IMR-90 (cell line): ENCODE results near the gene ZNF606. TPM values are rescaled to one million over a fixed set of nuclear protein-coding genes. Genes with fewer than 3 reads are reported as not detected.

ENCODE experiments used
- ATAC-seq: fragments of 200-7000 bp; cut with Tn5 transposase; 2 replicates; pipeline ENCODE4 v1.9.1; 2020; ENCODE audit warnings: low read depth, mild to moderate bottlenecking, moderate library complexity
- BruUV-seq: library from RNA; stranded (reverse); fragments of 400-500 nt; replicated peaks from 2 replicates; lab custom pipeline; 2021; lab: Mats Ljungman, UMichigan
- CTCF ChIA-PET: fragments of 300-600 bp; formaldehyde crosslinking; extraction: SDS; loops from one replicate; lab custom pipeline; 2021; ENCODE audit warnings: antibody characterized with exemption; lab: Yijun Ruan, JAX
- POLR2A ChIA-PET: fragments of 300-600 bp; sonication (Branson Sonifier 250); formaldehyde crosslinking; loops from one replicate; lab custom pipeline; 2022; ENCODE audit warnings: antibody characterized with exemption; ENCODE audit not compliant: unreplicated experiment; lab: Charles Lee
- DNase-seq: peaks from one replicate; pipeline ENCODE4 v3.0.0; 2013
- H2AFZ ChIP-seq: replicated peaks from 2 replicates; pipeline ENCODE3; 2013; ENCODE audit warnings: low read length, mild to moderate bottlenecking; ENCODE audit not compliant: poor library complexity
- H2AK5ac ChIP-seq: 2 replicates; pipeline ENCODE4 v1.6.1; 2013; ENCODE audit warnings: low read depth, low read length, inconsistent platforms
- H2AK9ac ChIP-seq: replicated peaks from 2 replicates; pipeline ENCODE3; 2013; ENCODE audit warnings: mild to moderate bottlenecking, low read depth, low read length, moderate library complexity; ENCODE audit not compliant: poor library complexity
- H2BK120ac ChIP-seq: 2 replicates; pipeline ENCODE4 v1.6.1; 2013; ENCODE audit warnings: low read depth, low read length, inconsistent platforms
- H2BK15ac ChIP-seq: 3 replicates; pipeline ENCODE4 v1.6.1; 2013; ENCODE audit warnings: low read depth, low read length, inconsistent platforms
- H2BK20ac ChIP-seq: 2 replicates; pipeline ENCODE4 v1.6.1; 2013; ENCODE audit warnings: low read depth, mild to moderate bottlenecking, inconsistent platforms, low read length, moderate library complexity
- H2BK5ac ChIP-seq: 2 replicates; pipeline ENCODE4 v1.6.1; 2013; ENCODE audit warnings: mild to moderate bottlenecking, low read depth, low read length, inconsistent platforms; ENCODE audit not compliant: poor library complexity, severe bottlenecking
- H3K14ac ChIP-seq: replicated peaks from 2 replicates; pipeline ENCODE4 v1.6.1; 2013; ENCODE audit warnings: low read depth, low read length, inconsistent platforms
- H3K18ac ChIP-seq: 2 replicates; pipeline ENCODE4 v1.6.1; 2013; ENCODE audit warnings: low read depth, low read length, control low read depth
- H3K23ac ChIP-seq: 2 replicates; pipeline ENCODE4 v1.6.1; 2013; ENCODE audit warnings: low read depth, low read length, inconsistent platforms
- H3K27ac ChIP-seq: 2 replicates; pipeline ENCODE4 v1.5.1; 2013; ENCODE audit warnings: mild to moderate bottlenecking, control low read depth, low read length; ENCODE audit not compliant: insufficient read depth
- H3K27me3 ChIP-seq: 2 replicates; pipeline ENCODE4 v1.6.1; 2013; ENCODE audit warnings: low read length; ENCODE audit not compliant: control insufficient read depth, insufficient read depth
- H3K36me3 ChIP-seq: 2 replicates; pipeline ENCODE4 v1.6.1; 2013; ENCODE audit warnings: low read length, mixed read lengths; ENCODE audit not compliant: control insufficient read depth, insufficient read depth
- H3K4ac ChIP-seq: 2 replicates; pipeline ENCODE4 v1.6.1; 2013; ENCODE audit warnings: low read depth, low read length, inconsistent platforms
- H3K4me1 ChIP-seq: 2 replicates; pipeline ENCODE4 v1.6.1; 2013; ENCODE audit warnings: low read length, mixed read lengths; ENCODE audit not compliant: control insufficient read depth, insufficient read depth
- H3K4me2 ChIP-seq: 2 replicates; pipeline ENCODE4 v1.6.1; 2013; ENCODE audit warnings: low read depth, mild to moderate bottlenecking, control low read depth, low read length, moderate library complexity
- H3K4me3 ChIP-seq: 2 replicates; pipeline ENCODE4 v1.5.1; 2013; ENCODE audit warnings: low read depth, mild to moderate bottlenecking, control low read depth, low read length, moderate library complexity; ENCODE audit not compliant: insufficient read depth
- H3K56ac ChIP-seq: 2 replicates; pipeline ENCODE4 v1.6.1; 2013; ENCODE audit warnings: low read length, inconsistent platforms; ENCODE audit not compliant: insufficient read depth; ENCODE audit errors: extremely low read depth
- H3K79me1 ChIP-seq, 2 experiments: 2 replicates each; pipeline ENCODE4 v1.6.1; 2013; ENCODE audit warnings: low read length in 2 of 2, inconsistent platforms in 1 of 2, low read depth in 1 of 2
- H3K9ac ChIP-seq: 2 replicates; pipeline ENCODE4 v1.6.1; 2013; ENCODE audit warnings: low read depth, low read length, control low read depth
- H3K9me1 ChIP-seq: 2 replicates; pipeline ENCODE4 v1.6.1; 2013; ENCODE audit warnings: low read length, inconsistent platforms; ENCODE audit not compliant: insufficient read depth
- H3K9me3 ChIP-seq: 2 replicates; pipeline ENCODE4 v1.6.1; 2013; ENCODE audit warnings: low read length; ENCODE audit not compliant: control insufficient read depth, insufficient read depth
- H4K20me1 ChIP-seq: 2 replicates; pipeline ENCODE4 v1.6.1; 2013; ENCODE audit warnings: low read length, inconsistent platforms; ENCODE audit not compliant: insufficient read depth
- H4K5ac ChIP-seq: 2 replicates; pipeline ENCODE4 v1.6.1; 2013; ENCODE audit warnings: mild to moderate bottlenecking, low read depth, low read length, control low read depth
- H4K8ac ChIP-seq, 2 experiments: 2 replicates each; pipeline ENCODE4 v1.6.1; 2013; ENCODE audit warnings: low read depth in 2 of 2, low read length in 2 of 2, control low read depth in 1 of 2, inconsistent platforms in 1 of 2
- H4K91ac ChIP-seq: 2 replicates; pipeline ENCODE4 v1.6.1; 2013; ENCODE audit warnings: low read depth, low read length, inconsistent platforms; ENCODE audit not compliant: insufficient read depth
- BHLHE40 ChIP-seq: fragments of 150-350 bp; IDR thresholded peaks from 2 replicates; pipeline ENCODE4 v1.6.1; 2016; ENCODE audit warnings: mild to moderate bottlenecking, low read depth, low read length
- CHD1 ChIP-seq: IDR thresholded peaks from 2 replicates; pipeline ENCODE4 v1.6.1; 2012; ENCODE audit warnings: low read depth, low read length, improper control_type of control experiment
- MAFK ChIP-seq: IDR thresholded peaks from 2 replicates; pipeline ENCODE4 v1.6.1; 2012; ENCODE audit warnings: low read depth, low read length, improper control_type of control experiment
- MAZ ChIP-seq: IDR thresholded peaks from 2 replicates; pipeline ENCODE4 v1.6.1; 2012; ENCODE audit warnings: low read depth, mild to moderate bottlenecking, low read length, improper control_type of control experiment, moderate library complexity, borderline replicate concordance
- MXI1 ChIP-seq: IDR thresholded peaks from 2 replicates; pipeline ENCODE4 v1.6.1; 2012; ENCODE audit warnings: low read depth, mild to moderate bottlenecking, low read length, moderate library complexity, borderline replicate concordance
- NFE2L2 ChIP-seq: fragments of 150-350 bp; IDR thresholded peaks from 2 replicates; pipeline ENCODE4 v1.6.1; 2016; ENCODE audit warnings: low read depth, mild to moderate bottlenecking, low read length
- RCOR1 ChIP-seq: IDR thresholded peaks from 2 replicates; pipeline ENCODE4 v1.6.1; 2012; ENCODE audit warnings: mild to moderate bottlenecking, low read length, improper control_type of control experiment; ENCODE audit not compliant: insufficient replicate concordance
- RFX5 ChIP-seq: IDR thresholded peaks from 2 replicates; pipeline ENCODE4 v1.8.0; 2012; ENCODE audit warnings: low read depth, mild to moderate bottlenecking, low read length, moderate library complexity
- WGBS, 2 experiments: methylation state at CpG; one replicate each; pipeline versions ENCODE4 v1.1.5 to v1.1.7; 2013; ENCODE audit warnings: missing lambda C conversion rate in 2 of 2; ENCODE audit not compliant: insufficient read length in 1 of 2; ENCODE audit errors: extremely low coverage in 2 of 2; 5-methylcytosine and 5-hydroxymethylcytosine counted together
- dilution Hi-C: fragments of 300-500 bp; cut with HindIII; formaldehyde crosslinking; loops from one replicate; pipeline ENCODE4 v1.14.3; 2018; ENCODE audit warnings: low sequenced_read_pairs; ENCODE audit not compliant: unreplicated experiment
- in situ Hi-C: fragments of 300-500 bp; cut with MboI; formaldehyde crosslinking; loops from 3 replicates; pipeline ENCODE4 v1.14.3; 2019; ENCODE audit warnings: low sequenced_read_pairs, inconsistent platforms, mixed read lengths
- intact Hi-C: fragments of 100-400 bp; cut with micrococcal nuclease; formaldehyde crosslinking; loops from 2 replicates; pipeline ENCODE4 v1.10.0; 2022
- polyA plus RNA-seq, 3 experiments: library from polyadenylated mRNA; depleted of rRNA; stranded (reverse); fragments of >200 nt; gene quantifications; 2 replicates each; pipeline ENCODE4 v1.2.3, GENCODE V29; 2012; ENCODE audit warnings: low replicate concordance in 1 of 3
- total RNA-seq: library from RNA; depleted of rRNA; stranded (reverse); fragments of >200 nt; gene quantifications from 2 replicates; pipeline ENCODE4 v1.2.3, GENCODE V29; 2012
- TF ChIP-seq, protein P1 (sequence below): fragments of 150-350 bp; IDR thresholded peaks from 2 replicates; pipeline ENCODE4 v1.6.1; 2017; ENCODE audit warnings: mild to moderate bottlenecking, antibody characterized with exemption, low read length, low read depth
- TF ChIP-seq, protein P2 (sequence below): conservative IDR thresholded peaks from 2 replicates; pipeline ENCODE4 v1.5.1; 2012; ENCODE audit warnings: mild to moderate bottlenecking, low read depth, low read length, improper control_type of control experiment

The ZNF606 gene
- total and polyA plus RNA-seq, 2 of the 4 experiments (the other 2 are of a cell fraction) = 4.3 to 9.0 TPM

DNA sequence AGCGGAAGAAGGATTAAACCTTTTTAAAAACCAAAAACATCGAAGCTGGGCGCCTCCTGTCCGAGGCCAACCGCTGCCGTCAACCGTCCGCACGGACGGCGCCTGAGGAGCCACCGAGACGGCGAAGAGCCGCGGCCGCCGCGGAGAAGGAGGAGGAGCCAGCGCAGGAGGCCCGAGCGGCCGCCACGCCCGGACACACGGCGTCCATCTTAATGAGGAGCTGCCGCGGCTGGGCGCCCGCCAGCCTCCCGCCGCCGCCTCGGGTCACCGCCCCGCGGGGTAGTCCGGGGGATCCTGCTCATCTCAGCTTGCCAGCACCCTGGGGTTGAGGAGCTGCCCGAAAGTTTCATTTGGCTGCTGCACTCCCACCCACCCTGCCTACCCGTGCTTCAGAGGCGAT is 41.8 kb upstream of the ZNF606 start:
- Histone ChIP-seq H3K4ac (no peak overlapping the region), H4K5ac (no peak overlapping the region), H3K9me1 (no peaks in the 10 kb centered on the region), H2AK5ac (no peak overlapping the region), H4K20me1 (no peaks in the 10 kb centered on the region), H2BK15ac (no peak overlapping the region), H3K9ac (no peak overlapping the region), H3K27ac (no peak overlapping the region), H4K91ac (no peak overlapping the region), H3K56ac (no peak overlapping the region), H3K9me3 (peaks cover 72% of the 10 kb centered on the region), H2AK9ac (no peak overlapping the region), H3K4me2 (no peak overlapping the region), H3K36me3 (no peaks in the 10 kb centered on the region), H4K8ac (no peak overlapping the region), H2BK120ac (no peak overlapping the region), H2AFZ (no peak overlapping the region), H3K79me1 (no peaks in the 10 kb centered on the region), H3K18ac (no peak overlapping the region), H3K14ac (no peak overlapping the region), H2BK5ac (no peak overlapping the region), H3K4me3 (no peak overlapping the region), H2BK20ac (no peak overlapping the region), H3K23ac (no peak overlapping the region), H3K4me1 (no peaks in the 10 kb centered on the region), H3K27me3 (no peaks in the 10 kb centered on the region)
- no peak for ATAC-seq
- DNase-seq = no peak
- dilution Hi-C loops = no loop called here
- TF ChIP-seq NFE2L2 (no peak), RCOR1 (no peak), MXI1 (no peak), BHLHE40 (no peak), CHD1 (no peak), RFX5 (no peak), MAFK (no peak), MAZ (no peak)
- TF ChIP-seq, protein P1, sequence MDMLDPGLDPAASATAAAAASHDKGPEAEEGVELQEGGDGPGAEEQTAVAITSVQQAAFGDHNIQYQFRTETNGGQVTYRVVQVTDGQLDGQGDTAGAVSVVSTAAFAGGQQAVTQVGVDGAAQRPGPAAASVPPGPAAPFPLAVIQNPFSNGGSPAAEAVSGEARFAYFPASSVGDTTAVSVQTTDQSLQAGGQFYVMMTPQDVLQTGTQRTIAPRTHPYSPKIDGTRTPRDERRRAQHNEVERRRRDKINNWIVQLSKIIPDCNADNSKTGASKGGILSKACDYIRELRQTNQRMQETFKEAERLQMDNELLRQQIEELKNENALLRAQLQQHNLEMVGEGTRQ = no peak
- TF ChIP-seq, protein P2, sequence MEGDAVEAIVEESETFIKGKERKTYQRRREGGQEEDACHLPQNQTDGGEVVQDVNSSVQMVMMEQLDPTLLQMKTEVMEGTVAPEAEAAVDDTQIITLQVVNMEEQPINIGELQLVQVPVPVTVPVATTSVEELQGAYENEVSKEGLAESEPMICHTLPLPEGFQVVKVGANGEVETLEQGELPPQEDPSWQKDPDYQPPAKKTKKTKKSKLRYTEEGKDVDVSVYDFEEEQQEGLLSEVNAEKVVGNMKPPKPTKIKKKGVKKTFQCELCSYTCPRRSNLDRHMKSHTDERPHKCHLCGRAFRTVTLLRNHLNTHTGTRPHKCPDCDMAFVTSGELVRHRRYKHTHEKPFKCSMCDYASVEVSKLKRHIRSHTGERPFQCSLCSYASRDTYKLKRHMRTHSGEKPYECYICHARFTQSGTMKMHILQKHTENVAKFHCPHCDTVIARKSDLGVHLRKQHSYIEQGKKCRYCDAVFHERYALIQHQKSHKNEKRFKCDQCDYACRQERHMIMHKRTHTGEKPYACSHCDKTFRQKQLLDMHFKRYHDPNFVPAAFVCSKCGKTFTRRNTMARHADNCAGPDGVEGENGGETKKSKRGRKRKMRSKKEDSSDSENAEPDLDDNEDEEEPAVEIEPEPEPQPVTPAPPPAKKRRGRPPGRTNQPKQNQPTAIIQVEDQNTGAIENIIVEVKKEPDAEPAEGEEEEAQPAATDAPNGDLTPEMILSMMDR = no peak
- BruUV-seq = no TSS peak
- ChIA-PET CTCF (no interaction called here), POLR2A (no interaction called here)
- intact Hi-C loops = no loop called here
- 64% methylated on average over 32 of the region's 42 CpGs; no CpG with 5 or more reads in 1 of the 2 experiments for WGBS, 2 experiments
- in situ Hi-C loops = no loop called here
